CD14-positive monocyte (primary cell): ENCODE results near the gene PRKCA. TPM values are rescaled to one million over a fixed set of nuclear protein-coding genes. Genes with fewer than 3 reads are reported as not detected.

Experiments
- DNase-seq, 3 donors: peaks; one replicate each; pipeline ENCODE4 v3.0.0-alpha.2; 2011 to 2022
- H2AFZ ChIP-seq: 2 replicates; pipeline ENCODE4 v1.6.0; 2012; ENCODE audit warnings: mild to moderate bottlenecking, low read depth, low read length, inconsistent platforms; ENCODE audit not compliant: insufficient read depth, poor library complexity, severe bottlenecking
- H3K27ac ChIP-seq, 2 donors: 1 replicate in 1 of 2; 2 replicates in 1 of 2; pipeline ENCODE4 v1.5.1; 2012 to 2013; ENCODE audit warnings: low read length in 2 of 2, control low read depth in 1 of 2, inconsistent platforms in 1 of 2, low read depth in 1 of 2, mild to moderate bottlenecking in 1 of 2
- H3K27me3 ChIP-seq, 2 donors: one replicate each; pipeline versions ENCODE4 v1.6.0 to v1.6.1; 2011 to 2013; ENCODE audit warnings: low read length in 2 of 2; ENCODE audit not compliant: control insufficient read depth in 2 of 2, insufficient read depth in 2 of 2
- H3K36me3 ChIP-seq, 2 donors: replicated peaks in 1 of 2; 1 replicate in 1 of 2; 2 replicates in 1 of 2; pipeline versions ENCODE4 v1.5.1 to v1.6.1; 2012 to 2013; ENCODE audit warnings: low read length in 2 of 2, control low read depth in 1 of 2, inconsistent platforms in 1 of 2, mild to moderate bottlenecking in 1 of 2; ENCODE audit not compliant: insufficient read depth in 2 of 2, control insufficient read depth in 1 of 2
- H3K4me1 ChIP-seq, 2 donors: 1 replicate in 1 of 2; 2 replicates in 1 of 2; pipeline versions ENCODE4 v1.5.1 to v1.6.1; 2012 to 2013; ENCODE audit warnings: low read length in 2 of 2, control low read depth in 1 of 2, inconsistent platforms in 1 of 2, mild to moderate bottlenecking in 1 of 2, moderate library complexity in 1 of 2; ENCODE audit not compliant: insufficient read depth in 2 of 2, control insufficient read depth in 1 of 2
- H3K4me2 ChIP-seq: replicated peaks from 2 replicates; pipeline ENCODE3; 2012; ENCODE audit warnings: low read length, moderate library complexity, mild to moderate bottlenecking; ENCODE audit not compliant: poor library complexity, severe bottlenecking; ENCODE audit errors: extremely low read depth
- H3K4me3 ChIP-seq, 3 experiments: fragments of 200-600 bp in 1 of 3; sonication (generic) in 1 of 3; replicated peaks in 1 of 3; 1 replicate in 2 of 3; 2 replicates in 1 of 3; pipeline ENCODE4 v1.5.1; 2011 to 2013; ENCODE audit warnings: low read length in 3 of 3, mild to moderate bottlenecking in 3 of 3, control low read depth in 2 of 3, low read depth in 2 of 3, inconsistent platforms in 1 of 3, moderate library complexity in 1 of 3
- H3K79me2 ChIP-seq: 2 replicates; pipeline ENCODE4 v1.6.0; 2012; ENCODE audit warnings: mild to moderate bottlenecking, control low read depth, inconsistent platforms, low read length, moderate library complexity; ENCODE audit not compliant: insufficient read depth
- H3K9ac ChIP-seq: 2 replicates; pipeline ENCODE4 v1.6.0; 2017; ENCODE audit warnings: low read length, mild to moderate bottlenecking; ENCODE audit not compliant: insufficient read depth, poor library complexity, severe bottlenecking
- H3K9me3 ChIP-seq, 2 donors: replicated peaks in 1 of 2; 1 replicate in 1 of 2; 2 replicates in 1 of 2; pipeline versions ENCODE4 v1.5.1 to v1.6.1; 2012 to 2013; ENCODE audit warnings: low read length in 2 of 2, control low read depth in 1 of 2; ENCODE audit not compliant: control insufficient read depth in 1 of 2, insufficient read depth in 1 of 2
- H4K20me1 ChIP-seq: 2 replicates; pipeline ENCODE4 v1.6.0; 2012; ENCODE audit warnings: mild to moderate bottlenecking, low read length, control low read depth, moderate library complexity; ENCODE audit not compliant: insufficient read depth
- H3K27ac Mint-ChIP-seq, 7 donors: one replicate each; pipeline ENCODE4 v1.8.0; 2020; ENCODE audit warnings: mild to moderate bottlenecking in 7 of 7, mixed read lengths in 7 of 7, moderate library complexity in 6 of 7, inconsistent platforms in 2 of 7
- H3K27me3 Mint-ChIP-seq, 3 donors: one replicate each; pipeline ENCODE4 v1.8.0; 2021 to 2022; ENCODE audit warnings: low read depth in 3 of 3, mild to moderate bottlenecking in 3 of 3, mixed read lengths in 3 of 3, moderate library complexity in 3 of 3, inconsistent platforms in 1 of 3
- H3K36me3 Mint-ChIP-seq, 2 donors: one replicate each; pipeline ENCODE4 v1.8.0; 2020; ENCODE audit warnings: mixed read lengths in 2 of 2, inconsistent platforms in 1 of 2, mild to moderate bottlenecking in 1 of 2
- H3K4me1 Mint-ChIP-seq: one replicate; pipeline ENCODE4 v1.8.0; 2020; ENCODE audit warnings: mild to moderate bottlenecking, mixed read lengths
- H3K4me3 Mint-ChIP-seq, 2 donors: one replicate each; pipeline ENCODE4 v1.8.0; 2020; ENCODE audit warnings: mild to moderate bottlenecking in 2 of 2, mixed read lengths in 2 of 2, moderate library complexity in 1 of 2
- H3K9me3 Mint-ChIP-seq, 7 donors: one replicate each; pipeline ENCODE4 v1.8.0; 2020 to 2022; ENCODE audit warnings: mixed read lengths in 7 of 7, mild to moderate bottlenecking in 6 of 7, moderate library complexity in 6 of 7, inconsistent platforms in 2 of 7
- WGBS: methylation state at CpG from one replicate; pipeline ENCODE4 v1.1.5; 2013; ENCODE audit warnings: missing lambda C conversion rate; ENCODE audit not compliant: insufficient coverage; 5-methylcytosine and 5-hydroxymethylcytosine counted together
- intact Hi-C, 2 donors: fragments of 100-400 bp; cut with micrococcal nuclease; formaldehyde crosslinking; loops; one replicate each; pipeline versions ENCODE4 v1.15.0 to v1.15.1; 2023
- polyA plus RNA-seq, 3 donors: library from polyadenylated mRNA; depleted of rRNA in 1 of 3; unstranded in 2 of 3; stranded (reverse) in 1 of 3; fragments of 300-500 nt in 2 of 3; fragments of >200 nt in 1 of 3; fragmentation: Illumina TruSeq in 2 of 3; gene quantifications; 1 replicate in 2 of 3; 2 replicates in 1 of 3; pipeline ENCODE4 v1.2.3, GENCODE V29; 2012 to 2021
- TF ChIP-seq, protein P1 (sequence below): fragments of 200-600 bp; IDR thresholded peaks from one replicate; pipeline ENCODE4 v1.8.0; 2022; ENCODE audit warnings: antibody characterized with exemption, mild to moderate bottlenecking

The PRKCA gene
- polyA plus RNA-seq, 3 donors, result 0.22 to 7.1 (median 0.30) TPM

DNA sequence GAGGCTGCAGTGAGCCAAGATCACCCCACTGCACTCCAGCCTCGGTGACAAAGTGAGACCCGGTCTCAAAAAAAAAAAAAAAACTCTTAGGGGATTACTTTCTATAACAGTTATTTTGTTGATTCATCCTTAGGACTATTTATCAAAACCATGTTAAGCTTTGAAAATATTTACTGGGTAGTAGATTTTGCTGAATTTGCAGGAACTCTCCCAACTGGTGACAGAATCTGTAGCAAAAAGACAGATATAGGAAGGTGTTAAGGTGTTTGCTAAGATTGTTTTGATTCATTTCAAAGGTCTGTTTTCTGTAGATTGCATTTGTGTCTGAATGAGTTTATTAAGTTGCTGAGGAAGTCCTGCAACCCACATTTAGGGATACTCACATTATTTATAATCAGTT lies 192.6 kb downstream of the PRKCA start:
- H3K4me3 Mint-ChIP-seq, result no peak overlapping the region
- peak overlapping the region in 1 of 7 donors; percentile 3 for H3K27ac Mint-ChIP-seq
- no peaks in the 10 kb centered on the region for H3K27me3 Mint-ChIP-seq
- intact Hi-C loops, result no loop called here
- no peak overlapping the region for H3K9ac ChIP-seq
- H3K4me3 ChIP-seq, result no peak overlapping the region
- H4K20me1 ChIP-seq, result no peaks in the 10 kb centered on the region
- H3K36me3 Mint-ChIP-seq, result peaks cover 19 to 30% of the 10 kb centered on the region in 2 donors
- H3K4me1 Mint-ChIP-seq, result peaks cover 31% of the 10 kb centered on the region
- H3K36me3 ChIP-seq, result peaks cover 0 to 7% of the 10 kb centered on the region in 2 donors
- TF ChIP-seq, protein P1, sequence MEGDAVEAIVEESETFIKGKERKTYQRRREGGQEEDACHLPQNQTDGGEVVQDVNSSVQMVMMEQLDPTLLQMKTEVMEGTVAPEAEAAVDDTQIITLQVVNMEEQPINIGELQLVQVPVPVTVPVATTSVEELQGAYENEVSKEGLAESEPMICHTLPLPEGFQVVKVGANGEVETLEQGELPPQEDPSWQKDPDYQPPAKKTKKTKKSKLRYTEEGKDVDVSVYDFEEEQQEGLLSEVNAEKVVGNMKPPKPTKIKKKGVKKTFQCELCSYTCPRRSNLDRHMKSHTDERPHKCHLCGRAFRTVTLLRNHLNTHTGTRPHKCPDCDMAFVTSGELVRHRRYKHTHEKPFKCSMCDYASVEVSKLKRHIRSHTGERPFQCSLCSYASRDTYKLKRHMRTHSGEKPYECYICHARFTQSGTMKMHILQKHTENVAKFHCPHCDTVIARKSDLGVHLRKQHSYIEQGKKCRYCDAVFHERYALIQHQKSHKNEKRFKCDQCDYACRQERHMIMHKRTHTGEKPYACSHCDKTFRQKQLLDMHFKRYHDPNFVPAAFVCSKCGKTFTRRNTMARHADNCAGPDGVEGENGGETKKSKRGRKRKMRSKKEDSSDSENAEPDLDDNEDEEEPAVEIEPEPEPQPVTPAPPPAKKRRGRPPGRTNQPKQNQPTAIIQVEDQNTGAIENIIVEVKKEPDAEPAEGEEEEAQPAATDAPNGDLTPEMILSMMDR, result no peak
- H3K79me2 ChIP-seq, result no peaks in the 10 kb centered on the region
- no peak overlapping the region for H3K27ac ChIP-seq
- H3K27me3 ChIP-seq, result no peaks in the 10 kb centered on the region
- H2AFZ ChIP-seq, result no peak overlapping the region
- no peak for DNase-seq
- no peak overlapping the region for H3K4me2 ChIP-seq
- no peaks in the 10 kb centered on the region for H3K9me3 ChIP-seq
- no CpG with 5 or more reads among the region's 2 CpGs for WGBS
- H3K4me1 ChIP-seq, result peaks cover 16 to 28% of the 10 kb centered on the region in 2 donors
- H3K9me3 Mint-ChIP-seq, result peaks cover 0 to 3% (median 0%) of the 10 kb centered on the region in 7 donors

DNA sequence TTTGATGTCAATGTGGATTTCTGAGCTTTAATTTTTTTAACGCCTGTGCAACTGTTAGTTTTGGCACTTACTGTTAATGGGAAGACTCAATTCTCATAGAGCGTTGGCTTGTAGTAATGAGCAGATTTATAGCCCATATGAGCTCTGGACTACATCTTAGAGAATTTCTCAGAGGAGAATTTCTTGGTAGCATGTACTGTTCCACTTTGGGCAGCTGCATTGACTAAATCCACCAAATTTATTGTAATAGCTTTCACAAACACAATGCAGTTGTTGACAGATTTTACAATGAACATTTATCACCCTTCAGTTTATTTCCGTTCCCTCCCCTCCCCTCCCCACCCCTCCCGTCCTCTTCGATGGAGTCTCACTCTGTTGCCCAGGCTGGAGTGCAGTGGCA lies 193.9 kb downstream of the PRKCA start:
- H3K4me2 ChIP-seq, result no peak overlapping the region
- no peaks in the 10 kb centered on the region for H4K20me1 ChIP-seq
- no peak overlapping the region for H3K4me3 ChIP-seq
- no peaks in the 10 kb centered on the region for H3K27me3 Mint-ChIP-seq
- H2AFZ ChIP-seq, result no peak overlapping the region
- H3K27me3 ChIP-seq, result no peaks in the 10 kb centered on the region
- intact Hi-C loops, result no loop called here
- TF ChIP-seq, protein P1, result no peak
- H3K4me1 Mint-ChIP-seq, result peaks cover 31% of the 10 kb centered on the region
- H3K27ac Mint-ChIP-seq, result no peak overlapping the region
- H3K4me3 Mint-ChIP-seq, result no peak overlapping the region
- H3K9me3 ChIP-seq, result no peaks in the 10 kb centered on the region
- H3K4me1 ChIP-seq, result peaks cover 16 to 28% of the 10 kb centered on the region in 2 donors
- no peak overlapping the region for H3K27ac ChIP-seq
- no peak overlapping the region for H3K9ac ChIP-seq
- H3K36me3 ChIP-seq, result peaks cover 0 to 7% of the 10 kb centered on the region in 2 donors
- 97% methylated on average over 4 of the region's 5 CpGs for WGBS
- peaks cover under 1% of the 10 kb centered on the region for H3K79me2 ChIP-seq
- no peak for DNase-seq
- peaks cover 21 to 31% of the 10 kb centered on the region in 2 donors for H3K36me3 Mint-ChIP-seq
- H3K9me3 Mint-ChIP-seq, result peaks cover 0 to 3% (median 0%) of the 10 kb centered on the region in 7 donors
